ENCODE results near the gene RIPPLY2.
"Not testable (repeated sequence)": the region's sequence is repeated elsewhere in the genome, so short reads cannot be mapped to it uniquely, and the experiment has no call there.

The RIPPLY2 gene

DNA sequence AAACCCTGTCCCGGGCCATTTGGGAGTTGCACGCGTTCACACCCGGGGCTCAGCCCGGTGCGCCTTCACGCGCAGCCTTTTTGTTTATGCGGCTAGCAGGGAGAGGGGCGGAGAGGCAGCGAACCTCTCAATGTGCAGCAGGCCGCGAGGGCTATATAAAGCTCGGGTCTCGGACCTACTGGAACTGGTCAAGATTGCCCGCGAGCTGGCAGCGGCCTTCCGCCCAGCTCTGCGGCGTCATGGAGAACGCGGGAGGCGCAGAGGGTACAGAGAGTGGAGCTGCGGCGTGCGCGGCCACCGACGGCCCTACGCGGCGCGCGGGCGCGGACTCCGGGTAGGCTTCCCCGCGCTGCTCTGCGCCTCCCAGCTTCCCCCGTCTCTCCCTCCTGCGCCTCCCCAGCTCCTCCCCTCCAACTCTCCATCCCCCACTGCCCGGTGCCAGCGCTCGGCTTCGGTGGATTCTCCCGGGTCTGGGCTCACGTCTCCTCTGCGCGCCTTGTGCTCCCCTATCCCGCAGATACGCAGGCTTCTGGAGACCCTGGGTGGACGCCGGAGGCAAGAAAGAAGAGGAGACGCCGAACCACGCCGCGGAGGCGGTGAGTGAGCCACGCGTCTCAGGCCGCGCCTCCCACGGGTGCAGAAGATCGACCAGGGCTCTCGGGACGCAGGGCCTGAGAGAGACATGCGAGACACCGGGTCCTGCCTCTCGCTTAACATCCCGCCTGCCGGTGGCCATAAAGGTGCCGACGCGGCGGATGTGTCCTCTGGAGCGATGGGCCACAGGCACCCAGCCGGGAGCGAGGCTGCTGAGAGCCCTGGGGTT, at the start of gene RIPPLY2:
TSS of gene RIPPLY2 (plus strand) at position 183 of the 823 bp plus-strand sequence. CDS start at position 240, 57 bp downstream.
- DNase-seq: peak; percentile 49 to 71

- not testable (repeated sequence) for DNase-seq
These were observed 49.7 kb upstream of the RIPPLY2 start for GRCh38 chr6:83803492-83803891.

GRCh38 chr6:83804886-83805285, 48.3 kb upstream of the RIPPLY2 start:
- peak in 1 of 2 experiments; percentile 5 for DNase-seq

DNA sequence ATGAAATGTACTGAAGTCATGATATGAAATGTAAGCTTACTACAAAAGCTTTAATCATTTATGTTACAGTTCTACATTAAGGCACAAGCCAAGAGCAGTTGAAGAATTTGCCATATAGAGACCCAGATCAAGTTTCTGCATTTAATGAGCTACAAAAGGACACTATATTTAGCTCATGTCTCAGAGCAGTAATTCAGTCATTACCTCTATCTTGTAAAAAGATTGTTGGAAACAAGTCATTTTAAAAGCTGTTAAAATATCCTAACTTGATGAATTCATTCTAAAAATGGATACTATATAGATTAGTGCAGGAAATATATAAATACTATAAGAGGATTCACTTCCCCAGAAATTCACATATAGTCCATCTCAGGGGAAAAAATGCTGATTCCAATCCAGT, 45.2 kb upstream of the RIPPLY2 start:
- DNase-seq: no peak

DNA sequence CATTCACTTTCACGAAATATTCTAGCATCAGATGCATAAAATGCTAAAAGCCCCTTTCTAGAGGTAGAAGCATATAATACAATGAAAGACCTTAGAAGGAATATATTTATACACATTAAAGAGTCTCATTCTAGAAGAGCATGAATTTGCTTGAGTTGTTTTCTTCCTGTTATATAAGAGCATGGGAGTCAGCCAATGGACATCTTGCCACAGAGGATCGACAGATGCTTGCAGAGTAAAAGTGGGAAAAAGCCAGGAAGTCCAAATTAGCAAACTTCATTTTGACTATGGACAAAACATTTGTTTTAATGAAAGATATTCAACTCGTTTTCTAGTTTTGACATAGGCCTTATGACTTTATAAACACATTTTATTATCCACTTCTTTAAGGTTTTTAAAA, 44.2 kb upstream of the RIPPLY2 start:
- DNase-seq: no peak

GRCh38 chr6:83812595-83812994, 40.6 kb upstream of the RIPPLY2 start:
- DNase-seq: no peak

DNA sequence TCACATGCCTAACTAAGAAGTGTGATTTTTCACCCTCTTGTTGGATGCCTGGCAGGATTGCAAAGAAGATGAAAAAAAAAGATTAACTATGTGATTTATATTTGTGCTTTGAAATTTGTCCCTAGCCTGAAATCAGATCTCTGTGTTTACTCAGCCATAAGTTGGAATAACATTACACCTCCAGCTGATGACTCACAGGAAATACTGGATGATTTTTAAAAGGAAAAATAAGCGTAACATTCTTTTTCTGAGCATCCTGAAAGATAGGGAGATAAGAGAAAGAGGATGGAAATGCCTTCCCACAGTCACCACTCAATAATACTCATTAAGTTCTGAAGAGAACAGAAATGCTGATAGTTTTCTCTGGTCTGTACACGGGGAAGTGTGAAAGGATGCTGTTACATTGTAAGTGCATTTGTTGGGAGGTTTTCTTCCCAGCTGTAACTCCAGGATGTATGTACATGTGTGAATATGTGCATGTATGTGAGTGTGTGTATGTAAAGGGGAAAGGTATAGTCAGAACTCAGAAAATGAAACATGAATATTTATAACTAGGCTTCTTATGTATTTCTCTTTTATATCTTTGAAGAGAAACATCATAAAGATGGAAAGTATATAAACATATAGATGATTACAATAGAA, 37.4 kb upstream of the RIPPLY2 start:
- no peak for DNase-seq

GRCh38 chr6:83822629-83823169, 30.5 kb upstream of the RIPPLY2 start:
- DNase-seq: no peak

DNA sequence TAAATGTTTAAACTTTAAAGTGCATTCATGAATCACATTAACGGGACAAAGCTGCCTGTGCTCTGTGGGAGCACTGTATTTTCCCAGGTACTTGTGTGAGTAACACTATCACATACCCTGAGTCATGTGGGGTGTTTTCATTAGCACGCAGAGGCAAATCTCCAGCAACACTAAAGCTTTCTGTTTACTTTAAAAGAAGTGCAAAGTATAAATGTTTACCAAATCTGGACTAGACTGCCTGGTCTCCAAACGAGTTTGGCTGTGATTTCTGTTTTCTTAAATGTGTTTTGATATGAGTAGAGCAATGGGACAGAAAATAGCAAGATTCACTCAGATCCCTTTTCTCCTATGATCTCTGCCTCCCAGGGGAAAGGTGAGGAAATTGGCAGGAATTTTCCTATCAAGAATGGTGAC, 28.8 kb upstream of the RIPPLY2 start:
- DNase-seq: no peak

GRCh38 chr6:83824831-83825230, 28.3 kb upstream of the RIPPLY2 start:
- DNase-seq: no peak

DNA sequence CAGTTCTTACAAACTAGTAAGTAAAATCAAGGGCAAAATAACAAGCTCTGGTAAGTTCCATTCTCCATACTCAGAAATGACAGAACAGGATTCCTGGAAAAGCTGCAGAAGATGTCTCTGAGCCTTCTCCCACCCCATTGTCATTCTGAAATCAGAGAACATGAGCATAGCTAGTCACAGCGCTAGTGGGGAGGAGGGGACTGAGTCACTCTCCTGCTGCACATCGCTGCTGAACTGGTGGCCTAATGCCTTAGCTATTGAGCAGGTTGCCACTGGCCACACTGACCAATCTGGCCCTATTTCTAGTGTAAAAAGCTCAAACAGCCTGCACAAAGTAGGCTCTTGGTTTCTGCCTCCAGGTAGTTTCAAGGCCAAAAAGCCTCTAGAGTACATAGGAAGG, 26.1 kb upstream of the RIPPLY2 start:
- no peak for DNase-seq

- DNase-seq: no peak
These were observed 14.4 kb upstream of the RIPPLY2 start for GRCh38 chr6:83838727-83839126.

DNA sequence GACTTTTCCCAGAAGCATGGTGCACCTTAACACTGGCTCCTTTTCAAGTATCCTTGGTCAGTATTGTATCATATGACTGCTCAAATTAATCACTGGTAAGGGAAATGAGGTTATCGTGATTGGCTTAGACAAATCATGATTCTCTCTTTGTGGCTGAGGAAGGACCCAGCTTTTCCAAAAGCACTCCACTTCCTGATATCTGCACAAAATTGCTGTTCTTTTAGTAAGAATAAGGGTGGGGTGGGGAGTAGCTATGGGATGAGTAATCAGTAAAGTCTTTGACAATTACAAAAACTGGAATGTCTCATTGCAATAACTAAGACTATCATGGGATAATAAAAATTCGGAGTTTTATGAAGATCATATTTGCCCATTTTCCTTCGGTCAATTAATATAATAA, 9.0 kb upstream of the RIPPLY2 start:
- DNase-seq: no peak

- no peak for DNase-seq
These were observed 6.9 kb upstream of the RIPPLY2 start for GRCh38 chr6:83846291-83846690.

DNA sequence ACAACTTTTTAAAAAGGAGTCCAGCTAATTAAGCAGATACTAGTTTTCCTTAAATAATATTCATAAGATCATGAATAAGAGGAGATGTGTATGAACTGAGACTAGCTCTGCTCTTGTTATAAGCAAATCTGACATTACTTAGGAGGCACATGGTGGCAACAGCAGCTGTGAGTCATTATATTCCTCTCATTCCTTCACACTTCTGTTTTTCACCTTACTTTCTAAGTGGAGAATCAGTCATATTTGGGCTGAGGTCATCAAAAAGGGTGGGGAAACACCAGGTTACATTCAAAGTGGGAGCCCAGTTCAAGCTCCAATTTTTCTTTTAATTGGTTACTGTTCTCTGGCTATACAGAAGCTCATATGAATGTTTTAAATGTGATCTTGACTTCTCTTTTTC, 6.0 kb upstream of the RIPPLY2 start:
- DNase-seq: no peak

GRCh38 chr6:83849127-83849526, 4.0 kb upstream of the RIPPLY2 start:
- DNase-seq: no peak

DNA sequence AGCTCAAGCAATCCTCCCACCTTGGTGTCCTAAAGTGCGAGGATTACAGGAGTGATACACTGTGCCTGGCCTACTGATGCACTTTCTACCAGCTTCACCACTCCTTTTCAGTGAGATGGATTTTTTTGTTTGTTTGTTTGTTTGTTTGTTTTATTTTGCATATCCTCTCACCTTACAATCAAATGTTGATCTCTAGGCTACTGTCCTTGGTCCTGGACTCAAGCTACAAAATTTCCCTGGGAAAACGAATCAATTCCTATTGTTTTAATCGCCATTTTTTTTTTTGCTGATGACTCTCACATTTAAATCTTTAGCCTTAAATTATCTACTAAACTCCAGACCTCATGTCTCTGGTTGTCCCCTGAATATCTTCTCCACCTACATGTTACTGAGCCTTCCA, 3.5 kb upstream of the RIPPLY2 start:
- no peak for DNase-seq

- peak in 1 of 2 experiments; percentile 21 for DNase-seq
These were observed 507 bp upstream of the RIPPLY2 start for GRCh38 chr6:83852528-83853177.

- DNase-seq: peak; percentile 28 to 64
These were observed 891 bp downstream of the RIPPLY2 start for GRCh38 chr6:83854001-83854501.

- no peak for DNase-seq
These were observed 1.6 kb downstream of the RIPPLY2 start for GRCh38 chr6:83854766-83855165.

DNA sequence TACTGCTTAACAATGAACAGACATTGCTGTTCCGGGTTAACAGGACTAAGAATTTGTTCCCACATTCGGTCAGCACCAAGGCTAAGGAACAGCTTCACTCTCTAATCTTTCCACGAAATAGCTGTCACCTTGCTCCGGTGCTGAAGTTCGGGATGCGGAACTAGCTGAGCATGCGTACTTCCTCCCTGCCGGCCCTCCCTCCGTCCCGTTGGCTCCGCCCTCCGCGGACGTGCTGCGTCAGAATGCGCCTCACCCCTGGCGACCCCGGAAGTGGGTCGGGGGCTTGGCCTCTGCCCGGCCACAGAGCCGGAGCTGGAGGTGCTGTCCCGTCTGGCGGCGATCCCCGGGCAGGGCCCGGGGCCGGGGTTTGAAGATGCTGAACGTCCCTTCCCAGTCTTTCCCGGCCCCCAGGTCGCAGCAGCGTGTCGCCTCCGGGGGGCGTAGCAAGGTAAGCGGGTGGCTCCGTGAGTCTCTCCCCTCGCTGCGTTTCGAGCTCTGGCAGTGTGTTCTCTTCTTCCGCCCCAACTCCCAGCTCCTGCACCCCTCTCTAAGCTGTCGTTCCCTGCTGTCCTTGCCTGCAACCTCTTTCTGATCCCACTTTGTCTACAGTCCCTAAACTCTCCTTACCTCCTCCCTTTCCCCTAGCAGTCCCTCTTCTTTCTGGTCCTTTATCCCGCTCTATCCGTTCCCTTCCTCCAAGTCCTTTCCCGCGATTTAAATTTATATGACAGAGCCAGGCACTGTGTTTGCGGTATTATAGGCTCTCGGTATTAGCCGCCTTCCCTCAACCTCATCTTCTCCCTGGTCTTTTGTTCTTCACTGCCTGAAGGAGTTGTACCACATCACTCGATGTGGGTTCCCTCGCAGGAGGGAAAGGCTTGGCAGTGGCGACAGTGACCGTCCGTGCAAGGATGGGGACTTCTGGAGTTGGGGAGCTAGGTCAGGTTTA, 6.5 kb downstream of the RIPPLY2 start, which contains the start of gene CYB5R4:
TSS of gene CYB5R4 (plus strand) at position 280 of the 949 bp plus-strand sequence. CDS start at position 374, 94 bp downstream.
- peak; percentile 79 to 89 for DNase-seq

DNA sequence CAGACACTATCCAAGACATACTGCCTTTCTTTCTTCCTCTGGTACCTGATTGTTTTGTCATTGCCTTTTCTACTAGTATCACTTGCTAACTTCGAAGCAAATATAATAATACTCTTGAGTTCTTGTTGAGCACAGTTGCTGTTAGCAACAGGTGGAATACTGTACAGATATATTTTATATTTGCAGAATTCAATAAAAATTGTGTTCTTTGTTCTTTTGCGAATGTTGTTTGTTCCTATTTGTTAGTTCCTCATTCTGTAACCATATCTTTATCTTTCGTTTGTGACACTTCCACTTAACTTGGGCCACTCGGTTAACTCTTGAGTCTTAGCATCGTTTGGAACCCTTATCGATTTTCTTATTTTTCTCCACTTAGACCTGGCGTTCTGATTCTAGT, 7.2 kb downstream of the RIPPLY2 start:
- DNase-seq: no peak
